Cardiac muscle cell (in vitro differentiated cells and primary cell): ENCODE results near the gene POLE4. TPM values are rescaled to one million over a fixed set of nuclear protein-coding genes. Genes with fewer than 3 reads are reported as not detected.

Experiments
- DNase-seq, 2 donors: peaks; one replicate each; pipeline versions ENCODE4 v3.0.0 to v3.0.0-alpha.2; 2010 to 2017; ENCODE audit warnings: low read depth in 1 of 2, low spot score in 1 of 2
- H3K27ac ChIP-seq: fragments of 200-600 bp; sonication (generic); 2 replicates; pipeline ENCODE4 v1.5.1; 2016
- H3K27me3 ChIP-seq: fragments of 200-600 bp; sonication (generic); 2 replicates; pipeline ENCODE4 v1.6.0; 2016; ENCODE audit warnings: control low read depth
- H3K36me3 ChIP-seq: fragments of 200-600 bp; sonication (generic); 2 replicates; pipeline ENCODE4 v1.5.1; 2016; ENCODE audit warnings: control low read depth
- H3K4me1 ChIP-seq: fragments of 200-600 bp; sonication (generic); 2 replicates; pipeline ENCODE4 v1.8.1; 2017; ENCODE audit warnings: low read depth, mild to moderate bottlenecking, mixed run types
- H3K4me3 ChIP-seq: fragments of 200-600 bp; sonication (generic); 2 replicates; pipeline ENCODE4 v1.5.1; 2016; ENCODE audit warnings: mild to moderate bottlenecking
- H3K9me3 ChIP-seq: fragments of 200-600 bp; sonication (generic); 2 replicates; pipeline ENCODE4 v1.5.1; 2017; ENCODE audit warnings: low read depth, mild to moderate bottlenecking, control low read depth
- CTCF ChIP-seq: IDR thresholded peaks from 2 replicates; pipeline ENCODE4 v1.5.1; 2012; ENCODE audit warnings: low read depth, mild to moderate bottlenecking, low read length
- polyA plus RNA-seq: library from polyadenylated mRNA; unstranded; fragments of >200 nt; fragmentation: Nextera tagmentation; extraction: Ambion mirVana; gene quantifications from 2 replicates; pipeline ENCODE4 v1.2.1, GENCODE V29; 2016
- total RNA-seq: library from RNA; depleted of rRNA; stranded (reverse); fragments of >200 nt; gene quantifications from 2 replicates; pipeline ENCODE4 v1.2.3, GENCODE V29; 2016

The POLE4 gene
- total and polyA plus RNA-seq, 2 experiments from 2014 or later: 11.0 to 89.9 TPM

DNA sequence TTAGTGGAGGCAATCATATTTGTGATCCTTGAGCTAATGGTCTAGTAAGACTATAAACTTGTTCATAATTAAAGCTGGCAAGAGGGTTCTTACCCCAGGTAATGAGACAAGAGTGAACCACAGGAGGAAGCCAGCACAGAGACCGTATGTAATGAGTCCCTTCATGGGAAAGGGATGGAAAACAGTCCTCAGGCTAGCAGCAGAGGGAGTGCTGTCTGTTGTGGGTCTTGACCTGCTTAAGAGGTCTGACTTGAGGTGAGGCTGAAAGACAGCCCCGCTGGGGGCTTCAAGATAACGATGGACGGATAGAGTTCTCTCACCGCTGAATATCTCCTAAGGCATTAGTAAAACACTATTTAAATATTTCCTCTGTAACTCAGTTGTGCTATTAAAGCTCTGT lies 16.2 kb upstream of the POLE4 start:
- Histone ChIP-seq H3K9me3 (no peaks in the 10 kb centered on the region), H3K27me3 (no peaks in the 10 kb centered on the region), H3K36me3 (no peaks in the 10 kb centered on the region), H3K4me3 (no peak overlapping the region), H3K27ac (no peak overlapping the region), H3K4me1 (no peaks in the 10 kb centered on the region)
- DNase-seq: no peak
- TF ChIP-seq CTCF: no peak

DNA sequence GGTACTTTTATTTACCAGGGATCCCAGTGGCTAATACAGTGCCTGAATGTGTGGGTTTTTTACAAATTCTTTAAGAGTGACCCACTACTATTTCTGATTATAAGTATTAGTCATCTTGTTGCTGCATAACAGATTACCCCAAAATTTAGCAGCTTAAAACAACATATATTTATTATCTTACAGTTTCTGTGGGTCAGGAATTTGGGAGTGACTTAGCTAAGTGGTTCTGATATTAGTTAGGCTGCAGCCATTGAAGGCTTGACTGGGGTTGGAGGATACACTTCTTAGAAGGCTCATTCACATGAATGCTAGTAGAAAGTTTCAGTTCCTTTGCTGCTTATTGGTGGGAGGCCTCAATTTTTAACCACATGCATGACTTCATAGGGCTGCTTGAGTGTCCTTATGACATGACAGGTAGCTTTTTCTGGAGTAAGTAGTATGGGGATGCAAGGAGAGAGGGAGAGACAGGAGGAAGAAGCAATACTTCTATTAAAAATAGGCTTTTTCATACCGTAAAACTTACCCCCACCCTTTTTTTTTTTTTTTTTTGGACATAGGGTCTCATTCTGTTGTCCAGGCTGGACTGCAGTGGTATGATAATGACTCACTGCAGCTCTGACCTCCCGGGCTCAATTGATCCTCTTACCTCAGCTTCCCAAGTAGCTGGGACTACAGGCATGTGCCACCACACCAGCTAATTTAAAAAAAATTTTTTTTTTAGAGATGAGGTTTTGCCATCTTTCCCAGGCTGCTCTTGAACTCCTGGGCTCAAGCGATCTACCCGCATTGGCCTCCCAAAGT lies 13.3 kb upstream of the POLE4 start:
- H3K4me1 ChIP-seq: no peaks in the 10 kb centered on the region
- no peaks in the 10 kb centered on the region for H3K9me3 ChIP-seq
- TF ChIP-seq CTCF: no peak
- H3K27me3 ChIP-seq: no peaks in the 10 kb centered on the region
- H3K27ac ChIP-seq: no peak overlapping the region
- DNase-seq: peak in 1 of 2 donors; percentile 70
- no peak overlapping the region for H3K4me3 ChIP-seq
- H3K36me3 ChIP-seq: no peaks in the 10 kb centered on the region

DNA sequence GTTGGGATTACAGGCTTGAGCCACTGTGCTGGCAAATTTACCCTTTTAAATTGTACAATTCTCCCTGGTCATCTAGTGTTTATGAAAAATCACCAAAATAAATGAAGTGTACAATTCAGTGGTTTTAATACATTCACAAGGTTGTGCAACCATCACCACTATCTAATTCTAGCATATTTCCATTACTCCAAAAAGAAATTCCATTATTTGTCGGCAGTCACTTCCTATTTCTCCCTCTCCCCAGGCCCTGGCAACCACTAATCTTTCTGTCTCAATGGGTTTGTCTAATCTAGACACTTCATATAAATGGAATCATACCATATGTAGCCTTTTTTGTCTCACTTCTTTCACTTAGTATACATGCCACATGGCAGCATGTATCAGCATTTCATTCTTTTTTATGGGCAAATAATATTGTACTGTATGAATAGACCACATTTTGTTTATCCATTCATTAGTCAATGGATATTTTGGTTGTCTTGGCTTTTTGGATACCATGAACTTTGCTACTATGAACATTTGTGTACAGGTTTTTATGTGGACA lies 12.6 kb upstream of the POLE4 start:
- no peaks in the 10 kb centered on the region for H3K4me1 ChIP-seq
- no peaks in the 10 kb centered on the region for H3K9me3 ChIP-seq
- H3K36me3 ChIP-seq: no peaks in the 10 kb centered on the region
- peak in 1 of 2 donors; percentile 93 for DNase-seq
- H3K4me3 ChIP-seq: no peak overlapping the region
- no peak for TF ChIP-seq CTCF
- H3K27me3 ChIP-seq: no peaks in the 10 kb centered on the region
- no peak overlapping the region for H3K27ac ChIP-seq

DNA sequence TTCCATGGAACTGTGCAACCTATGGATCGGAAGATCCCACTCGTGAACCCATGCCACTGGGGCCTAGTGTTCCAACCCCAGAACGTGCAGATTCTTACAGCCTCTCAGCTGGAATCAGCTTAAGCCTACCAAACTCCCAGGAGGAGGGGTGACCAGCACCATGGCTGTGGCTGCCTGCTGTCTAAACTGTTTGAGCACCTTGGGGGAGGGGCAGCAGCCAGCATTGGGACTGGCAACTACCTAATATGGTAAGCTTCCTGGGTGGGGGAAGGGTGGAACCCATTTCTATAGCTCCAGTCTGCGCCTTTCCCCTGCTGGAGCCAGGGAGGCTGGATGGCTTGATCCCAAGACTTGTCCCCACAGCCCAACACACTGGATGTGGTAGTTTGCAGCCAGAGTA lies 10.7 kb upstream of the POLE4 start:
- Histone ChIP-seq H3K36me3 (no peaks in the 10 kb centered on the region), H3K4me3 (no peak overlapping the region), H3K27ac (no peak overlapping the region), H3K4me1 (no peaks in the 10 kb centered on the region), H3K9me3 (no peaks in the 10 kb centered on the region), H3K27me3 (no peaks in the 10 kb centered on the region)
- TF ChIP-seq CTCF: no peak
- no peak for DNase-seq

DNA sequence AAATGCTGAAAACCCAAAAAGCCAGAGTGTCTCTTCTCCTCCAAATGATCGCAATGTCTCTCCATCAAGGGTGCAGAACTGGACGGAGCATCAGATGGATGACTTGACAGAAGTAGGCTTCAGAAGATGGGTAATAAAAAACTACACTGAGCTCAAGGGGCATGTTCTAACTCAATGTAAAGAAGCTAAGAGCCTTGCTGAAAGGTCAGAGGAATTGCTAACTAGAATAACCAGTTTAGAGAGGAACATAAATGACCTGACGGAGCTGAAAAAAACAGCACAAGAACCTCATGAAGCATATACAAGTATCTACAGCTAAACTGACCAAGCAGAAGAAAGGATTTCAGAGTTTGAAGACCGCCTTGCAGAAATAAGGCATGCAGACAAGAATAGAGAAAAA lies 9.7 kb upstream of the POLE4 start:
- DNase-seq: no peak
- no peak overlapping the region for H3K27ac ChIP-seq
- no peaks in the 10 kb centered on the region for H3K4me1 ChIP-seq

More for the DNA sequence above, 9.7 kb upstream of the POLE4 start:
- H3K4me3 ChIP-seq: no peak overlapping the region
- H3K27me3 ChIP-seq: no peaks in the 10 kb centered on the region
- H3K9me3 ChIP-seq: no peaks in the 10 kb centered on the region
- no peaks in the 10 kb centered on the region for H3K36me3 ChIP-seq
- no peak for TF ChIP-seq CTCF
